ENCODE data around the gene HMGN3. TPM values are rescaled to one million over a fixed set of nuclear protein-coding genes. Genes with fewer than 3 reads are reported as not detected.
"Not testable (repeated sequence)": the region's sequence is repeated elsewhere in the genome, so short reads cannot be mapped to it uniquely, and the experiment has no call there.

Gene HMGN3
- 76.4 TPM for total RNA-seq

- peak; percentile 96 for DNase-seq (ENCODE audit: low spot score)
These were observed at the start of gene HMGN3 for GRCh38 chr6:79234150-79235022. Gene HMGN3, minus strand, starts transcription at chr6:79234682.

GRCh38 chr6:79280756-79281155, 46.3 kb upstream of the HMGN3 start:
- DNase-seq (ENCODE audit: low spot score): no peak

GRCh38 chr6:79277109-79277508, 42.6 kb upstream of the HMGN3 start:
- no peak for DNase-seq (ENCODE audit: low spot score)

GRCh38 chr6:79269877-79270276, 35.4 kb upstream of the HMGN3 start:
- DNase-seq (ENCODE audit: low spot score): no peak

GRCh38 chr6:79267128-79267527, 32.6 kb upstream of the HMGN3 start:
- DNase-seq (ENCODE audit: low spot score): no peak

GRCh38 chr6:79266051-79266450, 31.6 kb upstream of the HMGN3 start:
- DNase-seq (ENCODE audit: low spot score): no peak

- no peak for DNase-seq (ENCODE audit: low spot score)
These were observed 28.9 kb upstream of the HMGN3 start for GRCh38 chr6:79263359-79263758.

- DNase-seq (ENCODE audit: low spot score): no peak
These were observed 27.2 kb upstream of the HMGN3 start for GRCh38 chr6:79261666-79262065.

GRCh38 chr6:79260772-79261171, 26.3 kb upstream of the HMGN3 start:
- DNase-seq (ENCODE audit: low spot score): no peak

GRCh38 chr6:79257381-79258205, 23.1 kb upstream of the HMGN3 start:
- no peak for DNase-seq (ENCODE audit: low spot score)

- not testable (repeated sequence) for DNase-seq (ENCODE audit: low spot score)
These were observed 22.3 kb upstream of the HMGN3 start for GRCh38 chr6:79256770-79257169.

GRCh38 chr6:79255086-79255485, 20.6 kb upstream of the HMGN3 start:
- DNase-seq (ENCODE audit: low spot score): not testable (repeated sequence)

- DNase-seq (ENCODE audit: low spot score): no peak
These were observed 16.1 kb upstream of the HMGN3 start for GRCh38 chr6:79250559-79250958.

GRCh38 chr6:79250107-79250514, 15.6 kb upstream of the HMGN3 start:
- DNase-seq (ENCODE audit: low spot score): no peak

GRCh38 chr6:79249136-79249535, 14.7 kb upstream of the HMGN3 start:
- no peak for DNase-seq (ENCODE audit: low spot score)

GRCh38 chr6:79246891-79247290, 12.4 kb upstream of the HMGN3 start:
- DNase-seq (ENCODE audit: low spot score): no peak

- DNase-seq (ENCODE audit: low spot score): no peak
These were observed 6.7 kb upstream of the HMGN3 start for GRCh38 chr6:79241228-79241627.

GRCh38 chr6:79240509-79240908, 6.0 kb upstream of the HMGN3 start:
- no peak for DNase-seq (ENCODE audit: low spot score)

- DNase-seq (ENCODE audit: low spot score): no peak
These were observed 5.2 kb upstream of the HMGN3 start for GRCh38 chr6:79239536-79240168.

GRCh38 chr6:79238919-79239318, 4.4 kb upstream of the HMGN3 start:
- no peak for DNase-seq (ENCODE audit: low spot score)

GRCh38 chr6:79236711-79237110, 2.2 kb upstream of the HMGN3 start:
- DNase-seq (ENCODE audit: low spot score): no peak

- peak; percentile 83 for DNase-seq (ENCODE audit: low spot score)
These were observed 802 bp downstream of the HMGN3 start for GRCh38 chr6:79233611-79234149.
